Neural crest cell (in vitro differentiated cells): ENCODE data around the gene MRPL42. TPM values are rescaled to one million over a fixed set of nuclear protein-coding genes. Genes with fewer than 3 reads are reported as not detected.
"Not testable (repeated sequence)": the region's sequence is repeated elsewhere in the genome, so short reads cannot be mapped to it uniquely, and the experiment has no call there.

Source experiments
- DNase-seq: peaks from one replicate; pipeline ENCODE4 v3.0.0; 2021; ENCODE audit warnings: low read depth, mixed read lengths, low spot score
- H3K27ac Mint-ChIP-seq: one replicate; pipeline ENCODE4 v1.8.0; 2021; ENCODE audit warnings: mild to moderate bottlenecking, mixed read lengths; ENCODE audit not compliant: unreplicated experiment
- H3K27me3 Mint-ChIP-seq: 2 replicates; pipeline ENCODE4 v1.8.0; 2021; ENCODE audit warnings: low read depth, mild to moderate bottlenecking, mixed read lengths
- H3K36me3 Mint-ChIP-seq: 2 replicates; pipeline ENCODE4 v1.8.0; 2021; ENCODE audit warnings: low read depth, mild to moderate bottlenecking, mixed read lengths
- H3K4me1 Mint-ChIP-seq: 2 replicates; pipeline ENCODE4 v1.8.0; 2021; ENCODE audit warnings: mixed read lengths
- H3K4me3 Mint-ChIP-seq: one replicate; pipeline ENCODE4 v1.8.0; 2021; ENCODE audit warnings: mild to moderate bottlenecking, mixed read lengths
- H3K9me3 Mint-ChIP-seq: 2 replicates; pipeline ENCODE4 v1.8.0; 2021; ENCODE audit warnings: mixed read lengths
- CTCF ChIP-seq: fragments of 200-600 bp; sonication (generic); conservative IDR thresholded peaks from 2 replicates; pipeline ENCODE4 v1.5.0; 2021; ENCODE audit warnings: antibody characterized with exemption, mild to moderate bottlenecking
- total RNA-seq: library from RNA; stranded (reverse); gene quantifications from 2 replicates; pipeline ENCODE4 v1.2.1, GENCODE V29; 2021

The MRPL42 gene
- total RNA-seq, 1 donor from 2014 or later, result 117 TPM

- Mint-ChIP-seq H3K9me3 (no peaks in the 10 kb centered on the region), H3K27me3 (no peaks in the 10 kb centered on the region), H3K4me1 (peaks cover 31% of the 10 kb centered on the region), H3K4me3 (peak overlapping the region; percentile 67), H3K36me3 (peaks cover 7% of the 10 kb centered on the region), H3K27ac (no peak overlapping the region)
- no peak for DNase-seq
- no peak for TF ChIP-seq CTCF
Observed at GRCh38 chr12:93469386-93469785, 2.1 kb downstream of the MRPL42 start.

GRCh38 chr12:93476555-93476954 lies 9.2 kb downstream of the MRPL42 start:
- H3K9me3 Mint-ChIP-seq, result no peaks in the 10 kb centered on the region
- no peak for DNase-seq
- H3K27me3 Mint-ChIP-seq, result no peaks in the 10 kb centered on the region
- H3K36me3 Mint-ChIP-seq, result peaks cover 5% of the 10 kb centered on the region
- H3K4me1 Mint-ChIP-seq, result no peaks in the 10 kb centered on the region
- no peak for TF ChIP-seq CTCF
- H3K4me3 Mint-ChIP-seq, result no peak overlapping the region
- H3K27ac Mint-ChIP-seq, result no peak overlapping the region

GRCh38 chr12:93482721-93483120 lies 15.4 kb downstream of the MRPL42 start:
- no peaks in the 10 kb centered on the region for H3K4me1 Mint-ChIP-seq
- no peak for TF ChIP-seq CTCF
- peaks cover 7% of the 10 kb centered on the region for H3K36me3 Mint-ChIP-seq
- H3K9me3 Mint-ChIP-seq, result no peaks in the 10 kb centered on the region
- DNase-seq, result no peak
- no peaks in the 10 kb centered on the region for H3K27me3 Mint-ChIP-seq
- H3K4me3 Mint-ChIP-seq, result no peak overlapping the region
- no peak overlapping the region for H3K27ac Mint-ChIP-seq

- H3K4me3 Mint-ChIP-seq, result no peak overlapping the region
- H3K36me3 Mint-ChIP-seq, result peaks cover 7% of the 10 kb centered on the region
- no peak for DNase-seq
- H3K4me1 Mint-ChIP-seq, result no peaks in the 10 kb centered on the region
- no peaks in the 10 kb centered on the region for H3K9me3 Mint-ChIP-seq
- no peak for TF ChIP-seq CTCF
- no peak overlapping the region for H3K27ac Mint-ChIP-seq
- H3K27me3 Mint-ChIP-seq, result no peaks in the 10 kb centered on the region
Observed at GRCh38 chr12:93483151-93483807, 16.0 kb downstream of the MRPL42 start.

GRCh38 chr12:93484315-93484981 lies 17.1 kb downstream of the MRPL42 start:
- DNase-seq, result no peak
- Mint-ChIP-seq H3K27me3 (no peaks in the 10 kb centered on the region), H3K4me3 (no peak overlapping the region), H3K4me1 (no peaks in the 10 kb centered on the region), H3K27ac (no peak overlapping the region), H3K9me3 (no peaks in the 10 kb centered on the region), H3K36me3 (peaks cover 7% of the 10 kb centered on the region)
- no peak for TF ChIP-seq CTCF

- H3K4me3 Mint-ChIP-seq, DNase-seq, H3K9me3 Mint-ChIP-seq, H3K27me3 Mint-ChIP-seq, H3K27ac Mint-ChIP-seq, H3K4me1 Mint-ChIP-seq: not testable (repeated sequence)
- H3K36me3 Mint-ChIP-seq, result peaks cover 42% of the 10 kb centered on the region
Observed at GRCh38 chr12:93492808-93493207, 25.5 kb downstream of the MRPL42 start.
